ENCODE results near the gene TAOK1. TPM values are rescaled to one million over a fixed set of nuclear protein-coding genes. Genes with fewer than 3 reads are reported as not detected.
A peak's percentile ranks its signal among the peaks of the same experiment; 100 is the strongest.

Gene TAOK1
- total and polyA plus RNA-seq, 9 of the 15 experiments (the other 6 are each of a cell fraction or from before 2014, with no cell fraction given) = 3.2 to 33.1 (median 16.5) TPM

DNA sequence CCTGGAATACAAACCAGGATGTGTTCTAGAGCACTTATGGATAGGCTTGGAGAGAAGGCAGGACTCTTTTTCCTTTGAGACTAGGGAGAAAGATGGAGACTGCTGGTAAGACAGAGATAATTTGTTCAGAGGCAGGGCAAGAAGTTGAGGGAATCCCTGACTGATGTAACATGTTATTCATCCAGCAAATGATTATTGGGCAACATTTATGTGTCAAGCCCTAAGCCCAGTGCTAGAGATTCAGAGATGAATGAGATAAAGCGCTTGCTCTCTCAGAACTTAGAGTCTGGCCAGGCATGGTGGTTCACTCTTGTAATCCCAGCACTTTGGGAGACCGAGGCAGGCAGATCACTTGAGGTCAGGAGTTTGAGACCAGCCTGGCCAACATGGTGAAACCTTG is 48.4 kb upstream of the TAOK1 start:
- no peak overlapping the region for H3K27ac ChIP-seq (ENCODE audit: extremely low read depth, low read depth, low read length)
- no peaks in the 10 kb centered on the region for H3K36me3 ChIP-seq (ENCODE audit: control insufficient read depth, insufficient read depth, low read length)
- H3K4me1 ChIP-seq (replicated peaks in 1 of 2; ENCODE audit: control insufficient read depth in 2 of 2, insufficient read depth in 2 of 2, low read length in 2 of 2) = no peaks in the 10 kb centered on the region; a peak in 1 of 5 replicates
- no peak overlapping the region for H3K9ac ChIP-seq (ENCODE audit: insufficient read depth in 1 of 2, low read depth in 2 of 2, low read length in 2 of 2)
- BruUV-seq (replicated peaks) = no TSS peak
- no peak overlapping the region for H2AFZ ChIP-seq (ENCODE audit: low read depth, low read length)
- 0% methylated on average over 2 of the region's 2 CpGs for WGBS (ENCODE audit: insufficient coverage, low coverage, missing lambda C conversion rate)
- TF ChIP-seq CEBPB (tag; IDR thresholded peaks at IDR 0.05) (peak; percentile 67; the same call in 1 of the 2 replicates), SREBF2 (CRISPR knock-in tag; IDR thresholded peaks at IDR 0.05) (no peak), CEBPG (CRISPR knock-in tag; IDR thresholded peaks at IDR 0.05) (no peak), CEBPG (tag; conservative IDR thresholded peaks at IDR 0.05 in 1 of 2, IDR thresholded peaks at IDR 0.05 in 1 of 2) (peak; percentile 95 to 96), POU5F1 (IDR thresholded peaks at IDR 0.05; ENCODE audit: borderline replicate concordance, low read depth, low read length, partially characterized antibody) (no peak), ZNF717 (CRISPR knock-in tag; IDR thresholded peaks at IDR 0.05) (no peak), ZNF212 (CRISPR knock-in tag; IDR thresholded peaks at IDR 0.05) (no peak), TFAM (CRISPR knock-in tag; conservative IDR thresholded peaks at IDR 0.05) (no peak), EP300 (IDR thresholded peaks at IDR 0.05; ENCODE audit: low read length) (no peak)
- TF ChIP-seq, protein P1, sequence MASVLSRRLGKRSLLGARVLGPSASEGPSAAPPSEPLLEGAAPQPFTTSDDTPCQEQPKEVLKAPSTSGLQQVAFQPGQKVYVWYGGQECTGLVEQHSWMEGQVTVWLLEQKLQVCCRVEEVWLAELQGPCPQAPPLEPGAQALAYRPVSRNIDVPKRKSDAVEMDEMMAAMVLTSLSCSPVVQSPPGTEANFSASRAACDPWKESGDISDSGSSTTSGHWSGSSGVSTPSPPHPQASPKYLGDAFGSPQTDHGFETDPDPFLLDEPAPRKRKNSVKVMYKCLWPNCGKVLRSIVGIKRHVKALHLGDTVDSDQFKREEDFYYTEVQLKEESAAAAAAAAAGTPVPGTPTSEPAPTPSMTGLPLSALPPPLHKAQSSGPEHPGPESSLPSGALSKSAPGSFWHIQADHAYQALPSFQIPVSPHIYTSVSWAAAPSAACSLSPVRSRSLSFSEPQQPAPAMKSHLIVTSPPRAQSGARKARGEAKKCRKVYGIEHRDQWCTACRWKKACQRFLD (CRISPR knock-in tag; IDR thresholded peaks at IDR 0.05) = no peak
- TF ChIP-seq, protein P2, sequence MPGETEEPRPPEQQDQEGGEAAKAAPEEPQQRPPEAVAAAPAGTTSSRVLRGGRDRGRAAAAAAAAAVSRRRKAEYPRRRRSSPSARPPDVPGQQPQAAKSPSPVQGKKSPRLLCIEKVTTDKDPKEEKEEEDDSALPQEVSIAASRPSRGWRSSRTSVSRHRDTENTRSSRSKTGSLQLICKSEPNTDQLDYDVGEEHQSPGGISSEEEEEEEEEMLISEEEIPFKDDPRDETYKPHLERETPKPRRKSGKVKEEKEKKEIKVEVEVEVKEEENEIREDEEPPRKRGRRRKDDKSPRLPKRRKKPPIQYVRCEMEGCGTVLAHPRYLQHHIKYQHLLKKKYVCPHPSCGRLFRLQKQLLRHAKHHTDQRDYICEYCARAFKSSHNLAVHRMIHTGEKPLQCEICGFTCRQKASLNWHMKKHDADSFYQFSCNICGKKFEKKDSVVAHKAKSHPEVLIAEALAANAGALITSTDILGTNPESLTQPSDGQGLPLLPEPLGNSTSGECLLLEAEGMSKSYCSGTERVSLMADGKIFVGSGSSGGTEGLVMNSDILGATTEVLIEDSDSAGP (CRISPR knock-in tag; IDR thresholded peaks at IDR 0.05) = no peak
- DNase-seq (ENCODE audit: extremely low read depth in 1 of 4, low spot score in 3 of 4) (no peak), ATAC-seq (no peak), FAIRE-seq (no peak)
- ChIA-PET POLR2A (interaction anchor here (0.9 kb wide), 1 partner anchor 11 kb away, joined by 3 read pairs; no protein-coding TSS in a partner anchor), CTCF (ENCODE audit: low intra/inter-chr PET ratio) (no interaction called here)
- in situ Hi-C loops (cut with MboI) = no loop called here
- no peak overlapping the region for H3K4me3 ChIP-seq
- no peaks in the 10 kb centered on the region for H4K20me1 ChIP-seq (replicated peaks; ENCODE audit: control insufficient read depth, insufficient read depth, low read length)
- no peak overlapping the region for H3K4me2 ChIP-seq (ENCODE audit: insufficient read depth, low read length)
- H3K9me3 ChIP-seq (replicated peaks; ENCODE audit: control insufficient read depth, insufficient read depth, low read depth, low read length) = no peaks in the 10 kb centered on the region
- H3K9me1 ChIP-seq (ENCODE audit: control insufficient read depth, insufficient read depth, low read length) = no peaks in the 10 kb centered on the region
- H3K79me2 ChIP-seq (ENCODE audit: control insufficient read depth, insufficient read depth, low read length) = no peaks in the 10 kb centered on the region
- H3K27me3 ChIP-seq (ENCODE audit: control insufficient read depth in 2 of 2, insufficient read depth in 2 of 2, low read length in 2 of 2) = peaks cover 46 to 67% of the 10 kb centered on the region in 2 experiments
- intact Hi-C loops (cut with micrococcal nuclease) = loop anchor here (5.0 kb wide), 1 partner anchor 49 kb away; the partner anchor contains the start of gene NUFIP2

All from K562 (cell line).